IPS-18c (cell line): ENCODE results near the gene B2M.
"Not testable (repeated sequence)": the region's sequence is repeated elsewhere in the genome, so short reads cannot be mapped to it uniquely, and the experiment has no call there.

ENCODE experiments used
- H3K4me3 ChIP-seq: 2 replicates; pipeline ENCODE4 v1.7.0; 2013; ENCODE audit warnings: low read depth, mild to moderate bottlenecking, low read length, moderate library complexity; ENCODE audit not compliant: insufficient read depth
- H3K9me3 ChIP-seq: one replicate; pipeline ENCODE4 v1.6.1; 2013; ENCODE audit warnings: mild to moderate bottlenecking, low read length, moderate library complexity; ENCODE audit not compliant: control insufficient read depth, insufficient read depth

The B2M gene

GRCh38 chr15:44692659-44693058, 18.7 kb upstream of the B2M start:
- H3K4me3 ChIP-seq = no peak overlapping the region
- peaks cover 2% of the 10 kb centered on the region for H3K9me3 ChIP-seq

GRCh38 chr15:44694416-44694815, 16.9 kb upstream of the B2M start:
- H3K9me3 ChIP-seq = no peaks in the 10 kb centered on the region
- no peak overlapping the region for H3K4me3 ChIP-seq

- no peaks in the 10 kb centered on the region for H3K9me3 ChIP-seq
- H3K4me3 ChIP-seq = no peak overlapping the region
These were observed 16.0 kb upstream of the B2M start for GRCh38 chr15:44695294-44695693.

- no peak overlapping the region for H3K4me3 ChIP-seq
- H3K9me3 ChIP-seq = no peaks in the 10 kb centered on the region
These were observed 14.3 kb upstream of the B2M start for GRCh38 chr15:44697014-44697413.

- no peak overlapping the region for H3K4me3 ChIP-seq
- H3K9me3 ChIP-seq = no peaks in the 10 kb centered on the region
These were observed 12.7 kb upstream of the B2M start for GRCh38 chr15:44698641-44699040.

- H3K4me3 ChIP-seq, H3K9me3 ChIP-seq: not testable (repeated sequence)
These were observed 10.6 kb upstream of the B2M start for GRCh38 chr15:44700676-44701075.

GRCh38 chr15:44705986-44706385, 5.3 kb upstream of the B2M start:
- Histone ChIP-seq H3K9me3 (no peaks in the 10 kb centered on the region), H3K4me3 (no peak overlapping the region)

GRCh38 chr15:44706401-44706800, 4.9 kb upstream of the B2M start:
- H3K4me3 ChIP-seq = no peak overlapping the region

GRCh38 chr15:44706946-44707636, 4.2 kb upstream of the B2M start:
- H3K4me3 ChIP-seq = no peak overlapping the region
- H3K9me3 ChIP-seq = no peaks in the 10 kb centered on the region

More at GRCh38 chr15:44706401-44706800, 4.9 kb upstream of the B2M start:
- no peaks in the 10 kb centered on the region for H3K9me3 ChIP-seq

- H3K4me3 ChIP-seq = peak overlapping the region; percentile 83; the same call in 1 of the 2 replicates
- no peaks in the 10 kb centered on the region for H3K9me3 ChIP-seq
These were observed 851 bp upstream of the B2M start for GRCh38 chr15:44710236-44711095.

GRCh38 chr15:44711743-44712345, 527 bp downstream of the B2M start:
- Histone ChIP-seq H3K4me3 (peak overlapping the region; percentile 83), H3K9me3 (no peaks in the 10 kb centered on the region)

- Histone ChIP-seq H3K9me3 (no peaks in the 10 kb centered on the region), H3K4me3 (peak overlapping the region; percentile 83)
These were observed 1.2 kb downstream of the B2M start for GRCh38 chr15:44712346-44713005.

GRCh38 chr15:44713006-44713966, 2.0 kb downstream of the B2M start:
- Histone ChIP-seq H3K9me3 (no peaks in the 10 kb centered on the region), H3K4me3 (no peak overlapping the region)

- H3K4me3 ChIP-seq = no peak overlapping the region
These were observed 4.0 kb downstream of the B2M start for GRCh38 chr15:44715142-44715796.

GRCh38 chr15:44715797-44716334, 4.5 kb downstream of the B2M start:
- no peak overlapping the region for H3K4me3 ChIP-seq
- H3K9me3 ChIP-seq = no peaks in the 10 kb centered on the region

More at GRCh38 chr15:44715142-44715796, 4.0 kb downstream of the B2M start:
- H3K9me3 ChIP-seq = no peaks in the 10 kb centered on the region
